CD4-positive, alpha-beta T cell treated with Interleukin-21 for 1 hour (primary cell): ENCODE results near the gene STXBP6.

Source experiments
- DNase-seq: peaks from one replicate; pipeline ENCODE4 v3.0.0-alpha.2; 2020

The STXBP6 gene

DNA sequence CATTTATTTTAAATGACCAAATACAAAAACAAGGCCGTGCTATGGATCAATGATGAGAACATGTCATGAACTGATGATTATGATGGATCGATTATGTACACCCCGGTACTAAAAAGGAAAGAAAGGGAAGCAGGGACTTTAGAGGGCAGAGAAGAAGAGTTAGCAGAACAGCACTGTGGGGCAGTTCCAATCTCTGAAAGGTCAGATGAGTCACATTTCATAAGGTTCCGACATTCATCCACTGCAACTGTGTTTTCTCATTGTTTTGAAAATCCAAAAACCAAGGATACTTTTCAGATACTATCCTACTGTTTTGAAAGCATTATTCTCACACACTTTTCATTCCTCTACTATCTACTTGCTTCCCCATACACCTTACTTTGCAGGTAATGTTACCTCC lies 169.3 kb downstream of the STXBP6 start:
- no peak for DNase-seq

- DNase-seq = no peak
Measured at GRCh38 chr14:24879661-24880386, 170.1 kb downstream of the STXBP6 start.

DNA sequence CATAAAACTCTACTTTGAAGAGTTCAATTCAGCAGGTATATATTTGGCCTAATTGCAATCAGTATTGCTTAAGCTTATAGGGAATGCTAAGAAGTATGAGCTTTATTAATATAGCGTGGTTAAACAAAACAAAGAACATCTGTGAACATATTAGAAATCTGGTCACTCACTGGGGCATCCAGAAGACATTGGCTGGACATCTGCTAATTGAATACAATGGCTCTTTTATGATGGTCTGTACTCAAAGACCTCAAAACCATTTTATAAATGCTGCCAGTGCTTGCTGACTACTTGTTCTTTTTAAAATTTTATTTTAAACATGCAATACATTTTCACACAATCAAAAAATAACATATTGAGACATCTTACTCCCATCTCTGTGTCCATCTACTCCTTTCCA lies 173.0 kb downstream of the STXBP6 start:
- DNase-seq = no peak

- no peak for DNase-seq
Measured at GRCh38 chr14:24875991-24876878, 173.7 kb downstream of the STXBP6 start.

DNA sequence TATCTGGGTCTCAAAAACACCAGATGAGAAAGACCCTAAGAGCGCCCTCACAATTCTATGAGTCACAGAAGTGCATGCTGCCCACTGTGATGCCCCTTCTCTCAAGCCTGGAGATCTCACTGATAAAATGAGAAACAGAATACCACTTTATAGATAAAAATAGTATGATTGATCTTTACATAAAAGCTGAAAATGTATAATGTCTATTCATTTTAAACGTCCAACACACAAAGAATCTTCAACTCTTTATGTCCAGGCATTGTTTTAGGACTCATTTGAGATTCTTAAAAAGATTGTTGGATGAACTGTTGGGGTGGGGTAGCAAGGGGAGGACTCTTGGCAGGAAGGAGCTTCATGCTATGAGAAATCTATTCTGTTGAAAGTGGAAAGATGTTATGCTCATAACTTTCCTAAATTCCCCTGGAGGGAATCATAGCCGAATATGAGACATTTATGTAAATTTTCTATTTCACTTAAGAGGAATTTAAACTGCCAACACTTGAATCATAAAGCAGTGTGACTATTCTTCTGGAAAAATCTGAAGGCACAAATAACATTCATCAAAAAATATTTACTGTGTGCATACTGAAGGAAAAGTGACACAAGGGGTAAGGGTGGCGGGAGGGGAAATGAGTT lies 174.6 kb downstream of the STXBP6 start:
- DNase-seq = no peak

GRCh38 chr14:24874514-24875202 lies 175.3 kb downstream of the STXBP6 start:
- no peak for DNase-seq

- DNase-seq = no peak
Measured at GRCh38 chr14:24873551-24873950, 176.4 kb downstream of the STXBP6 start.

DNA sequence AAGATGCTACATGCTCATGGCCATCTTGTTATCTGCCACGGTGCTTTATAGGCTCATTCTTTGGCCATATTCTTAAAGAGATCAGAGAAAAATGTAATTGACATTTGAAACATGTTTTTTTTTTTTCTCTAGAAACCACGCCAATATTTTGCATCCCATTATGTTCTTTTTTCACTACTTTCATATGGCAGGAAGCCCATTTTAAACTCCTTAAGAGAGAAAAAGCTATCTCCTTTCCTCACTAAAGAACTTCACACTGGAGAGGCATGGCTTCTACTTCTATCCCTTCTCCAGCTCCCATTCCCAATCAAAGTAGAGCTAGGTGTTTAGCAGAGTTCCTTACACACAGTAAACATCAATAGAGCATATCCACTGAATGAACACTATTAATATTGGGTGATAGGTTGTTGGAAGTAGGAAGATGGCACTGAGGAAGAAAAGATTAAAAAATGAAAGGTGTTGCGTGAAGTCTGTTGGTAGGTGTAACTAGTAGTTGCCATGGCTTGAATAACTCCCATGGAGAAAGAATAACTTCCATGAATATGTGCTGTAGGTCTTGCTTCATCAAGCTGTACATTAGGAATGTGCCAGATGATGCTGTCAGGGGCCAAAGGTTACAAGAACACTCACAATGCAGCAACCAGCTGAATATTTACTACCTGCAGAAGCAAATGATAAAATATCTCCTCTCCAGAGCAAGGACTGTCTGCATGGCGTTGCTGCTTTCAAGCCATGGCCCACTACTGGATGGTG lies 178.8 kb downstream of the STXBP6 start:
- DNase-seq = no peak

DNA sequence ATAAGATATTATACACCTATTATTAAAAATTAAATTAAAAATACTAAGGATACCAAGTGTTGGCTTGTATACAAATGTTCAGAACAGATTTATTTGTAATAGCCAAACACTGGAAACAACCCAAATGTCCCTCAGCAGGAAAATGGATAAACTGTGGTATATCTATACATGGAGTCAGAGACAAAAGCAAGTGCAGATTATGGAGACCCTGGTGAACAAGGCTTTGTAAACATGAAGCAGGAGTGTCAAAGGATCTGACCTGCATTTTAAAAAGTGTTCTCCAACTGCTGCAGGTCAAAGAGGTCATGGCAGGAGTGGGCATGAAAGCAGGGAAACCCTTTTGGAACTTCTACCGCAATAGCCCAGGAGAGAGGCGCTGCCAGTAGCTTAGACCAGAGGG lies 181.6 kb downstream of the STXBP6 start:
- no peak for DNase-seq

GRCh38 chr14:24866067-24866639 lies 183.8 kb downstream of the STXBP6 start:
- no peak for DNase-seq

DNA sequence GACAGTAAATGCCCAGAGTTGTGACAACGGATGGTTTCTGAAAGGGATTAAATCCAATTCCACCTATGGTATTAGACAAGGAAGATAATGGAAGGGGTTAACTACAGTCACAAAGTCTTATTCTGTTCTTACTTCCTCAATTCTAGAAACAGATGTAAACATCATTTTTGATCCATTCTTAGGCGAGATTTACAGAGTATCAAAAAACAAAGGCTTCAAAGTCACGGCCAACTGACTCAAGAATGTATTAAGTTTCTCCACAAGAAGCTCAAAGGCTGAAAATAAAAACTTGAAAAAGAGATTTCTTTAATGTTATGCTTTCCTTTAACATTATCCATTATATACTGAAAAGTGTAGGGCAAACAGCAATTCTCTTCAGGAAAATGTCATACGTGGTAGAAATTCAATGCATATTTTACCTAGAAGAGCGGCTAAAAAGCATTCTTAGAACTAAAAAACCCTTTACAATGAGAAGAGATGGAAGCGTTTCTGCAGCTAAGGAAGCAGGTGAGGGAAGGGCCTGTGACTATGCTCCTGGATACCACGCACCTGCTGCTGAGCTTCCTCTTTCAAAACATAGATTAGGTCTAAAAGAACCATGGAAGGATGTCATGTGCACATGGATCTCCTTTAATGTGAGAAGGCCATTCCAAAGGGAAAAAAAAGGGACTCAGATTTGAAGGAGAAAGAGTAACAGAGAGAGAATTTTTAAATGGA lies 185.8 kb downstream of the STXBP6 start:
- DNase-seq = no peak

DNA sequence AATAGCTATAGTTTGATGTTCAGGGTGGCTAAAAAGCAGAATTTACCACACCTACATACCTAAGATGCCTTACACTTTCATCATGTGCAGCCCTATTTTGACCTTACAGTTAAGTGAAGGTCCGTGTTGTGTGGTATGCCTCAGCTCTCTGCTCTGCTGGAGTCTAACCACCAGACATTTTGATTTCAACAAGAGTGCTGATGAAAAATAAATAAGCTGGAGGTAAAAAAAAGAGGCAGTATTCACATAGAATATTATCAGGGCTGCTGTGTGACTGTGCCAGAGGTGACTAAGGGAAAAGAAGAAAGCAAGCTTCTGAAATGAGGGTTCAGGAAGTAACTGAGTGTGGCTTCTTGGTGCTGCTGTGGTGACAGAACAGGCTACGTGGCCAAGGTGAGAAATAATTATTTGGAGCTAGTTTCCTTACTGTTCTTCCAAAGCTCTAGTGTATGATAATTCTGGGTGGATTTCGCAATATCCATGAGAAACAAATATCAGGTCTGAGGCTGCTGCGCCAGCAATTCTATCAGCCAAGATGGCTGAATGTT lies 188.8 kb downstream of the STXBP6 start:
- no peak for DNase-seq

DNA sequence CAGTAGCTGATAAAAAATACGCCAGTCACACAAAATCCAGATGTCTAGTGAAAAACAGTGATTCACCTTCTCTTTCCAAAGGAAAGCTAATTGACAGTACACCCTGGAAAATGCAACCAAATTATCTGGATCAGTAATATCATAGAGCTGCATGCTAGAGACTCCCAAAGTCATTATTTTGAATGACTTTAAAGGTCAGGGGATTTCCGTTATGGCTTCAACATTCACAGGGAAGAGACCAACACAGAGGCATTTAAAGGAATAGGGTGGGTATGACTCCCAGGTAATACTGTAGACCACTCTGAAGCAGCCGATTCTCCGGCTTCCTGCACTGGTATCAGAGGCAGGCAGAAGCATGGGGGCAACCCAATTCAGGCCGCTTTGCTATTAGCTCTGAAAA lies 190.4 kb downstream of the STXBP6 start:
- DNase-seq = no peak

- DNase-seq = no peak
Measured at GRCh38 chr14:24858684-24859083, 191.3 kb downstream of the STXBP6 start.

DNA sequence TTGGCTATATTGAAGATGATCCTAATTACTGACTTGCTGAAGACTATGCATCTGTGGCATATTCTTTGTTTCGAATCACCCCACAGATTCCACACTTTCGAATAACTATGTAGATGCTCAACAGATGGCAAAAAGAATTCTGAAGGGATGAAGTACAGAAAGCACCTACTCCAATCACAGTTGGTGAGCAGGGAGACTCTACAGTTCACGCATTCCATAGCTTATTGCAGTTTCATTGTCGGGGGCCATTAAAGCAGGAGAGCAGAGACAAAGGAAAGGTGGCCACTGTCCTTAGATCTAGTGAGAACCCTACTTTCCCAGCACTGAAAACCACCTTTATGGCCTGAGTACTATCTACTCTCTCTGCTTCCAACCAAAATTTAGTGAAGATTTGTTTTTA lies 191.9 kb downstream of the STXBP6 start:
- no peak for DNase-seq

DNA sequence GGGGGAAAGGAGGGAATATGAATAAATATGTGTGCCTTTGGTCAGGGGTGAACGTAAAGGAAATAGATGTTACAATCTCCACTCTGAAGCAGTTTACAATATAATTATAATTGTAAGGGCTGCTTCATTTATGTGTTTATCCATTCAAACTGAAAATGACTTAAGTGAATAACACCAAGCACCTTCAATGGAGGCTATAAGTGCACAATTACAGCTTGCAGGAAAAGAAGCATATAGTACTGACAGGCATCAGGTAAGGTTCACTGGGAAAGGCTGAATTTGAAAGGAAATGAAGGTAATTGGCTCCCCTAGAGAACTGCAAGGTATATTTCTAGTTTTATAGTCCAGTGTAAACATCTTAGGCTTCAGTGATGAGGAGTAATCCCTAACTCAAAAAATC lies 192.7 kb downstream of the STXBP6 start:
- no peak for DNase-seq

GRCh38 chr14:24853446-24853845 lies 196.5 kb downstream of the STXBP6 start:
- DNase-seq = no peak

DNA sequence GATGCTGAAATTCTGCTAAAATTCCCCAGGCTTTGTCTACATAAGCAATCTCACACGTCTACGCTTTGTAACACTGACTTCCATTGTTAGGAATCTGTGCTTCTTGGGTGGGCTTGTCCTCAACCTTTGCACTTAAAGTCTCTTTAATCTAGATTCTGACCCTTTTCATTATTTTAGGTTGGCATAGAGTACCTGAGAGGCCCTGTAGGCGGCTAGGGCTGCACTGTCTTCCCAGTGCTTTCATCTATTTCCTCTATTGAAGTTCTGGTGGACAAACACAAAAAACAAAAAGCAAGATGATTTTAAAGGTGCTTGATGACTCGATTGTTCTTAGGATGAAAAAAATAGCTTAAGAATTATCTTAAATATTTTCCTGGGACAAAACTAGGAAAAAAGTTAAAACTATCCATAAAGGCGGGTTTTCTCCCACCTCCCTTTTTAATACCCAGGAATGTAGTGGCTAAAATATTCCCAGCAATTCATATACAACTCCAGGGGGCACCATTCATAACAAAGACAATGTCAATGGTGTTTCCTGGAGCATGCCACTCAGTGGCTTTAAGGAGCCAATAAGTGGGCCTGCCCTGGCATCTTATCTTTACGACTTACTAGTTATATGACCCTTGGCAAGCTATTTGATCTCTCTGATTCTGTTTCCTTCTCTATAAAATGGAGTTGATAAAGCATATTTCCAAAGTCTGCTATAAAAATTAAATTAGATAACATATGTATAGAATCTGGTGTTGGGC lies 197.5 kb downstream of the STXBP6 start:
- DNase-seq = no peak

DNA sequence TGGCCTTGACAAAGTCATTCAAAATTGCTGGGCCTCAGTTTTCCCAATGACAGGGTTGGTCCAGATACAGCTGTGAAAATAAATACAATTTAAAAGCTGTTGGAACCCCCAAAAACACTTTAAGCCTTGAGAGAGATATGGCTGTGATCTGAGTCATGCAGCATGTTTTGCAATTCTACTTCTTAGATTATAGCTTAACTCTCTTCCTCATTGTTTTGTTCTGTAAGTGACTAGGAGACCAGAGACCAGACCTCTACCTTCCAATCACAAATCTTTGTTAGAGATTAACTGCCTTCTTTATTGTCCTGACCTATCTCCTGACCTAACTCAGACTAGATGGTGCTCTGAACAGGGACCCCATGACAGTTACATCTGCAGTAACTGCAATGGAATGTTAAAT lies 198.1 kb downstream of the STXBP6 start:
- DNase-seq = no peak

DNA sequence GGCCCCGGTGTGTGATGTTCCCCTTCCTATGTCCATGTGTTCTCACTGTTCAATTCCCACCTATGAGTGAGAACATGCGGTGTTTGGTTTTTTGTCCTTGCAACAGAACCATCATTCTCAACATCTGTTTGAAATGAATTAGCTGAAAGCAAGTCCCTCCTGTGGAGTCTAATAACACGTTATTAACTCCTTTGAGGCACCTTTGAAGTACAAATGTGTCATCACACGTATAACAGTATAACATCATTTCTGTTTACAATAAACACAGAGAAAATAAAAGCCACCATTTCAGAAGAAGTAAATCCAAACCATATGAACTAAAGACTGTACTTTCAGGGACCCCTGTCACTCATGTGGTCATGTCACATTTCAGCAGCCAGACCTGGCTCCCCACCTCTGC lies 198.5 kb downstream of the STXBP6 start:
- no peak for DNase-seq
